Measurements from ENCODE around the gene PIKFYVE.
"Not testable (repeated sequence)": the region's sequence is repeated elsewhere in the genome, so short reads cannot be mapped to it uniquely, and the experiment has no call there.

The PIKFYVE gene

GRCh38 chr2:208304695-208305094 is 38.6 kb downstream of the PIKFYVE start:
- no peak for DNase-seq (ENCODE audit: low read depth)

DNA sequence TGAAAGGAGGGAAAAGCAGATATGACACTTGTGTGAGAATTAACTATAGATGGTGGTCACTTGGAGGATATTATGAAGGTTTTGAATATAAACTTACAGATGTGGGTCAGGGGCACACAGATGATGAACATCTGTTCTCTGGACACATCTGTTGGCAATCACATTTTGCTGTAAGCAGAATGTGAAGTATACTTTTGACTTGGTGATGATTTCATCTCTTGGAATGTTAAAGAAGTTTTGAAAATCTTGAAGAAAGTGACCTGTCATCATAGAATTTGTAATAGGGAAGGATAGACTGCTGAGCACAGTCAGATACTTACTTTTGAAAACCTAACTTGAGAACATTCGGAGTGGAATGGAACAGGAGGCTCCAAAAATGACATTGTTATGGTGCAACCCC is 40.2 kb downstream of the PIKFYVE start:
- no peak for DNase-seq (ENCODE audit: low read depth)

DNA sequence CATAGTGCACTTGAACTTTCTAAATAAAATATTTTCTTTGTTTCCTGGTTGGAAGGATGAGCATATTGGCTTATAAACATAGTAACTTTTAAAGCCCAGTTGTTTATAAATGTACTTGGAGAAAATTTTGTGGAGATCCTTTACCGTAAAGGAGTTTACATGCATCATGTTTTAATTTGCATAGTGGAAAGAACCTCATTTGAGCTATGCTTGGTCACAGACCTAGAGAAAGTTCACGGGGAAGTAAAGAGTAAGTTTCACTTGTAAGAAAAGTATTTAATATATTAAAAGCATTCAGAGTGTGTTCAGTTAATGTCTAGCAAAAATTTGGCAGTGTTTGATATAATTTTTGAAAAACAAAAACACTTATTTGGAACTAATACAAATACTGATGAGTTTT is 45.3 kb downstream of the PIKFYVE start:
- no peak for DNase-seq (ENCODE audit: low read depth)

- no peak for DNase-seq (ENCODE audit: low read depth)
These were observed 45.9 kb downstream of the PIKFYVE start for GRCh38 chr2:208311954-208312353.

- DNase-seq (ENCODE audit: low read depth), result no peak
These were observed 49.2 kb downstream of the PIKFYVE start for GRCh38 chr2:208315081-208315788.

DNA sequence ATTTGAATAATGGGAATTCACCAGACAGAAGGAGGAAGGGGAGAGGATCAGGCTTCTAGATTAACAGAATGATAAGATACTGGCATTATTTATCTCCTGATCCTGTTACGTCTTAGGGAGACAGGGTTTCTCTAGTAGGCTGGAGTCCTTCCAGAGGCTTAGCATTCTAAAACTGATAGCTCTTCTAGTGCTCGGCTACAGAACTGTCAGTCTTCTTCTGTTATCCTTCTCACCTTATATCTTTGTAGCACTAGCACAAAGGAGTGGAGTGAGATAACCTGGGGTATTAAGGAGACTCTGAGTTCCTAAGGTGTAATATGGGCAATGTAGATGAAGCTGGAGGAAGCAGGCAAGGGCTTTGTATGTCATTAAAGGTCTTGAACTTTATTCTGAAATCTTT is 52.1 kb downstream of the PIKFYVE start:
- no peak for DNase-seq (ENCODE audit: low read depth)

DNA sequence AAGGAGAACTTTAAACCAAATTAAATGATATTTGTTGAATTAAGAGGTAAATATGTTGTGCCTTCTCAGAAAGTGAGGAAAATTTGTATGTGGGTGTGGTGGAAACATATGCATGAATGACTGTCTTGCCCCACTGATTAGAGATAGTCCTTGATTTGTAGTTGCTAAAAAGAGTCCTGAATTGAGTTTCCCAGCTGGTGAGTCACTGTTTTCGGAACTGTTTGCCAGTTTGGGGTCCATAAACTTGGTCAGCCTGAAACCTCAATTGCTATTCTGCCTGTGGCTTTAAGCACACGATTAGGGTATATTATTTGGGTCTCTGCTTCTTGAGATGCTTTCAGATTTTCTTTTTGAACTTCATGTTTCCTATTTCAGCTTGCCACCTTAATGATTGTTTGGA is 53.3 kb downstream of the PIKFYVE start:
- DNase-seq (ENCODE audit: low read depth), result no peak

DNA sequence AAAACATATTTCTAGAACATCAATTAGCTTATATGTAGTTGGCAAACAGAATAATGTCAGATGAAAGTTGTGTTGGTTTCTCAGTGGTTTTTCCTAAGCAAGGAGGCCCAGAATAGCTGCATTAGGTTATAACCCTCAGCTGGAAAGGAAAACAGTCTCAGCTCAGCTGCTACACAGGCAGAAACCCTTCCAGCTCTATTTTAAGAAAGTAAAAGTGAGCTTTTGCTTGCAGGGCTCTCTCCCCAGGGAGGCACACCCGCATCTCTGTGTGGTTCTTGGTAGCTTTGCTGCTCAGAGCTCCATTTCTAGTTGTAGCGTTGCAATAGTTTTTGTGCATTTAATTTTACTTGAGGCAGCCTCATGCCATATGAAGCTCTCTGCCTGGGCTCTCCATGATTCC is 54.6 kb downstream of the PIKFYVE start:
- DNase-seq (ENCODE audit: low read depth), result no peak

GRCh38 chr2:208326016-208326415 is 60.0 kb downstream of the PIKFYVE start:
- DNase-seq (ENCODE audit: low read depth), result no peak

DNA sequence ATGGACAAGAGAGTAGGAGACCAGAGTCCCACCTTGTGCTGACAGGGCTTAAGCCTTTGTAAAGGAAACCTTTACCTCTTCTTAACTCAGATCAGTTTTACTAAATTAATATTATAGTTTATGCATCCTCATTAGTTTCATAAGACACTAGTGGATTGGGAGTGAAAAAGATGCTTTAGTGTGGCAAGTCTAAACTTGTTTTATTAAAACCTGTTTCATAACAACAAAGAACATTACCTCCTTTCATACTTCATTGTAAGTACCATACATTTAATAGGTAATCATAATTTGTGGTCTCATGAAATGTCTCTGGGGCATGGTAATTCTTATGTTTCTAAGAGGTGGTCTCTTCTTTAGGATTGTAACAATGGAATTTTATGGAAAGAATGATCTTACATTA is 63.4 kb downstream of the PIKFYVE start:
- DNase-seq (ENCODE audit: low read depth), result no peak

- no peak for DNase-seq (ENCODE audit: low read depth)
These were observed 68.2 kb downstream of the PIKFYVE start for GRCh38 chr2:208334230-208334629.

DNA sequence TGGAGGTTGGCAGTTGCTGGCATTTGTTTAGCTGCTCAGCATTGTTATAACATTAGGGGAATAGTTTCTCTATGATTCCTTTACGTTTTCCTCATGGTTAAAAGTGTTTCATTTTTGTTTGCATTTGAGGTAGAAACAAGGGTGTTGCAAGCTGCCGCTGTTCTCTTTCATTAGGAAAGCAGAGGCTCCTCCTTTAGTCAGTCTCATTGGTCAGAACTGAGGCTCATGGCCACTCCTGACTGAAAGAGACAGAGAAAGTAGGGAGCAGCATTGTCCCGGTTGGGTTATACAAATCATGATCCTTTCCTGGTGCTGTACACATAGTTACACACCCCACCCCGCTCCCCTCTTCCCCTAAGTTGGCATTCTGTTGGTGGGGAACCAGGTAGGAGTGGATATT is 80.7 kb downstream of the PIKFYVE start:
- no peak for DNase-seq (ENCODE audit: low read depth)

DNA sequence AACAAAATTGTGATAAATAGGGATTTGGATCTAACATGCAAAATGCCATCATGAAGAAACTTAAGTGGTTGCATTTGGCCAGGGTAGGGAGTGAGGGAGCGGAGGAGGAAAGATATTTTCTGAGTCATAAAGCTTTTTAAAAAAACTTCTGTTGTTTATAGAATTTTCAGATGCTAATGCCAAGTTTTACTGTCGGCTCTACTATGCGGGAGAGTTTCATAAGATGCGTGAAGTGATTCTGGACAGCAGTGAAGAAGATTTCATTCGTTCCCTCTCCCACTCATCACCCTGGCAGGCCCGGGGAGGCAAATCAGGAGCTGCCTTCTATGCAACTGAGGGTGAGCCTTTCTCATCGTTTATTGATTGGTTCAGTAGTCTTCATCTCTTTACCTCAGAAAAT is 84.6 kb downstream of the PIKFYVE start:
- no peak for DNase-seq (ENCODE audit: low read depth)

DNA sequence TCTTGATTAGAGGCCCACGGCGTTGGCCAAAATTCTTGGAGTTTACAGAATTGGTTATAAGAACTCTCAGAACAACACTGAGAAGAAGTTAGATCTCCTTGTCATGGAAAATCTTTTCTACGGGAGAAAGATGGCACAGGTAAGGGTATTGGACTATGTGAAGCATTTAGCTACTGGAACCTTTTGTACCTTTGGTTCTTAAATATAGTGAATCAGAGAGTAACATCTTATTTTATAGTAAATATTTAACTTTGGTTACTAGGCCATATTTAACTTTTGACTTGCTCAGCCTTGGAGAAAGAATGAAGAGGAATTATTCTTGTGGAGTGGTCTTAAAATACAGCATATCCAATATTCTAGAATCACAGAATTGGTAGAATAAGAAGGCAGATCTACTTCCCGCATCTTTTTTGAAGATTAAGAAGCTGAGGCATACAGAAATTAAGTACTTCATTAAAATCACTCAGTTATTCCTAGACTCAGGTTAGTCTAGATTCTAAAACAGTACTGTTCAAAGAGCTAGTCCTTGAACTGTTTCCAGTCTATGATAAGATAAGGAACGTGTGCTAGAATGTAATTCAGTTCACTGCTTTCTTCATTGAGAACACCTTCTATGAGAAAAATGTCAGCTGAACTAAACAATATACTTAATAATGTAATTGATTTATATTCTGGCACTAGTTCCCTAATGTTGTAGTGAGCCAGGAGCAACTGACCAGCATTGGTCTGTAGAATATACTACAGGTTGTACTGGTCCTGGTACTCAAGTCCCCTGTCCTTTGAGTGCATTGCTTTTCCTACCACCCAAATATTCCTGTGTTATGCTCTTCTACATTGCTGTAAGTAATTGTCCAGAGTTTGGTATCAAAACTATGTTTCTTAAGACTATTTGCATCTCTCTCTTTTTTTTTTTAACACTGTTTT is 86.9 kb downstream of the PIKFYVE start:
- no peak for DNase-seq (ENCODE audit: low read depth)

- no peak for DNase-seq (ENCODE audit: low read depth)
These were observed 88.9 kb downstream of the PIKFYVE start for GRCh38 chr2:208354964-208355381.

DNA sequence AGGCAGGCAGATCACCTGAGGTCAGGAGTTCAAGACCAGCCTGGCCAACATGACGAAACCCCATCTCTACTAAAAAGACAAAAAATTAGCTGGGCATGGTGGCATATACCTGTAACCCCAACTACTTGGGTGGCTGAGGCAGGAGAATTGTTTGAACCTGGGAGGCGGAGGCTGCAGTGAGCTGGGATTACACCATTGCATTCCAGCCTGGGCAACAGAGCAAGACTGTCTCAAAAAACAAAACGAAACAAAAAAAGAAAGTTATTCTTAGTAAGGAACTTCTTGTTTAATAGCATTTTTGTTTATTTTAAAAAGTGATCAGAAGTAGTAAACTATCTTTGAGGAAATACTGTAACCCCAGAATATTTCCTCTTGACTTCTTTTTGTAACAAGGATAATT is 90.4 kb downstream of the PIKFYVE start:
- not testable (repeated sequence) for DNase-seq (ENCODE audit: low read depth)

GRCh38 chr2:208356846-208357574 is 91.0 kb downstream of the PIKFYVE start:
- DNase-seq (ENCODE audit: low read depth), result no peak

DNA sequence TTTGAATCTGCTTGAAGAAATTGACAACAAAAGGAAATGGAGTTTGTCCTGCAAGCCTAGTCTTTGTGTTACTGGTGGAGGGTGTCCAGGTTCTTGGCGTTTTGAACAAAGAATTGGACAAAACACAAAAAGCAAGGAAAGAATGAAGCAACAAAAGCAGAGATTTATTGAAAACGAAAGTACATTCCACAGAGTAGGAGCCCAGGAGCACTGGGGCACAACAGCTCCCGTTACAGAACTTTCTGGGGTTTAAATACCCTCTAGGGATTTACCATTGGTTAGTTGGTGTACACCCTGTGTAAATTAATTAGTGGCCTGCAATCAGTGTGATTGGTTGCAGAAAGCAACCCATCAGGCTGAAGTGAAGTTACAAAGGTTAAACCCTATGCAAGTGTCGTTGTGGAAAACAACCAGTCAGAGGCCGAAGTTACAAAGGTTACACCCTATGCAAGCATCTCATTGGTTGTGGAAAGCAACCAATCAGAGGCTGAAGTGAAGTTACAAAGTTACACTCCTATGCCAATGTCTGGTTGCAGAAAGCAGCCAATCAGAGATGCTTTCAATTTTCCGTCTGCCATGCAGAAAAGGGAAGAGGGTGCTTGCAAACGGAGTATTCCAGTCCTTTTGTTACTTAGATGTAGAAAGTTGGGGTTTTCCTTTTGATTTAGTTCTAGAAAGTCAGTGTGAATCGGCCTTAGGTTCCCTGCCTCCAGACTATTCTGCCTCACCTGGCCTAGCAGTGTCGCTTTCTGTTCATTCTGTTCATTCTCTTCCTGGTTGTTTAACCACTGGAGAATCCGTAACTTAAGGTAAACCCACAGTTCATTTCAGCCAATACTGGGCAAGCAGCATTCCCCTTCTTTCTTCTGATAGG is 92.9 kb downstream of the PIKFYVE start:
- DNase-seq (ENCODE audit: low read depth), result no peak

DNA sequence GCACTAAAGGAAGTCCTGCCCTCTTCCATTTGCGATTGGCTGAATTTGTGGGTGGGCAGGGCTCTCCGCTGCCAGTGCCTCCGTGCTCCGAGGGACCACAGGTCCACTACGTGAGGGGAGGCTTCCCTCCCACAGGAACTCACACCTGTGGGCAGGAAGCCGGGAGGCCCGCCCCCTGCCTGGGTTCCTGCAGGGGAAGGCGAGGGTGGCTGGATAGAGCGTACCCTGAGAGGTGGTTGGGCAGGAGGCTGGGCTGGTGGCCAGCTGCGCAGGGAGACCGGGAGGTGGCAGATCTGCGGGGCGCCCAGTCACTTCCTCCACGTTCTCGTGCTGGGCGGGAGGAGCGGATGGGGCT is 93.6 kb downstream of the PIKFYVE start:
- DNase-seq (ENCODE audit: low read depth), result no peak

DNA sequence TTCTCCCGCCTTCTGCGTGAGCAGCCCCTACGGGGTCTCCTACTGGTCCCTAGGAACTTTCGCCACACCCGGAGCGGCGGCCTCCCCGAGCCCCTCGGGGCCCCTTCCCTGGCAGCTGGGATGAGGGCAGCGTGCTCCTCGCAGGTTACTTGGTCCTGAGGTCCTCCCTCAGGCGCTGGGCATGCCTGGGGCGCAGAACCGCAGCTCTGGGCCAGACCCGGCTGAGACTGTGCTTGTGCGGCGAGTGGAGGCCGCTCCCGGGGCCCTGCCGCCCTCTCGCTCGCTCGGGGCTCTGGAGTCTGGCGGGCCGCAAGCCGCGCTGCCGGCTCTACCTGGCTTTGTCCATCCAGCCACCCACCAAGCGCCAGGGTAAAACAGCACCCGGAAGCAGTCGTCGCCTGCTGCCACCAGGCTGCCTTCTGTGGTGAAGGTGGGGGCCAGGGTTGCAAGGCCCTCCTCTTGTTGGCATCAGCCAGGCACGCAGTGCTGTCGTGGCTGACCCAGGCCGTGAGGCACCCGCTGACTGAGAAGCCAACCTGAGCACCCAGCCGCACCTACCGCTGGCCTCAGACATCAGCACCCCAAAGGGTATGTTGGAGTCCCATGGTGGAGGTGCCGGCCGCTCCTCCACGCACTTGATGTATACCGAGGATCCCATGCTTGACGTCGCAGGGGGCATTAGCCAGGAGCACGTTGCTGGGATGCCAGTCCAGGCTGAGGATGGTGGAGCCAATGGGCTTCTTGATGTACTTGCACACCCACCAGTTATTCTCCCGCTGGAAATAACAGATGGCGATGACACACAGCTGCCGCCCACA is 94.4 kb downstream of the PIKFYVE start:
- no peak for DNase-seq (ENCODE audit: low read depth)

DNA sequence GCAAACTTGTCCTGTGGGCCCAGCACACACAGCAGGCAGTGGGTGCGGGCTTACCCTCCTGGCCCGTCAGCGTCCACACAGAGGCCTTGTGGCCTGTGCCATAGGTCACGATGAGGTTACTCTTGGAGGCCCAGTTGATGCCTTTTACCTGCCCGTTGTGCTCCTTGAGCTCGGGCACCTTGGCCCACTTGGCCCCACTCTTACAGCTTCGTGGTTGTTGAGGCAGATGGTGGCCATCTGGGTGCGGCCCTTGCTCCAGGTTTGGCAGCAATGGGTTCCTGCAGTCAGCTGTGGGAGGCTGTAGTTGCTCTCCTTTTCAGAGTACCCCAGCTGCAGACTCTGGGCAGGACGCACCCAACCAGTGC is 95.0 kb downstream of the PIKFYVE start:
- no peak for DNase-seq (ENCODE audit: low read depth)
